GDM1 (cell line): ENCODE data around the gene DCTD.
A peak's percentile ranks its signal among the peaks of the same experiment; 100 is the strongest.

Experiments used
- DNase-seq: peaks from one replicate; lab custom pipeline; 2025; lab: John Stamatoyannopoulos, UW

DCTD gene

GRCh38 chr4:182917182-182918043 is at the start of gene DCTD:
Gene DCTD, minus strand, starts transcription at chr4:182917386. Its CDS starts 1,818 bp downstream, at chr4:182915568.
- DNase-seq = peak; percentile 72

- DNase-seq = no peak
Measured at GRCh38 chr4:182960746-182961145, 43.6 kb upstream of the DCTD start.

- no peak for DNase-seq
Measured at GRCh38 chr4:182960228-182960627, 43.0 kb upstream of the DCTD start.

DNA sequence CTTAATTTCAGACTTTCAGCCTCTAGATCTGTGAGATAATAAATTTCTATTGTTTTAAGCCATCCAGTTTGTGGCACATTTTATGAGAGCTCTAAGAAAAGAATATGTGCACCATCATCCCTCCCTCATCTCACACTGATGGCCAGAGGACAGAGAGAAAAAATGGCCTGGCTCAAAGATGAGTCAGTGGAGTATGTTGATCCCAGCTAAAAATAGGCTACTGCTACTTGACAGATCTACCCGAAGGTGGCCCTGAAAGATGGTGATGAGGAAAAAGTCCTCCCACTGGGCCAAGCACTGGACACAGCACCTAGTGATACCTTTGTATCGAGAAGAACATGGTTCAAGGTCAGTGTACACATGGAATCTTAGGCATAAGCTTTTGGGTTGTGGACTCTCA is 38.2 kb upstream of the DCTD start:
- DNase-seq = no peak

DNA sequence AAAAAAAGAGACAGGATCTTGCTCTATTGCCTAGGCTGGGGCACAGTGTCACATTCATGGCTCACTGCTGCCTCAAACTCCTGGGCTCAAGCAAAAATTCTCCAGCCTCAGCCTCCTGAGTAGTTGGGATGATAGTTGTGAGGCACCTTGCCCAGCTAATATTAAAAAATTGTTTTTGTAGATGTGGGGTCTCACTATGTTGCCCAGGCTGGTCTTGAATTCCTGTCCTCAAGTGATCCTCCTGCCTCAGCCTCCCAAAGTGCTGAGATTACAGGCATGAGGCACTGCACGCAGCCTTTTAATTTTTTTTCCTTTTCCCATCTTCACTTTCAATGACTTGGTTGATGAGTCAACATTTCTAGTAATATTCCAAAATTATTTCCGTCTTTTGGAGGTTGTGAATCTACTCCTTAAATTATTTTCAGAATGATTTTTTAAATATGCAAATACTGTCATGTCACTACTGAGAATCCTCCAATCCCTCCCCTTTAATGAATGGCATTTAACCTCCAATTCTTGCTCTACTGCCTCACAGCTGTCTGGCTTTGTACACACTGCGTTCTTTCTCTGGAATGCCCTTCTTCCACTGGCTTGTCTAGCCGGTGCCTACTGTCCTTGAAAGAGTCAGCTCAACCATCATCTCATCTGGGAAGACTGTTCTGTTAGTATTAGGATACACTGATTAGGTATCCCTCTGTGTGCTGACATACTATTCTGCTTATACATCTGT is 27.5 kb upstream of the DCTD start:
- no peak for DNase-seq

- no peak for DNase-seq
Measured at GRCh38 chr4:182939680-182940079, 22.5 kb upstream of the DCTD start.

- peak; percentile 57 for DNase-seq
Measured at GRCh38 chr4:182938205-182938645, 21.0 kb upstream of the DCTD start.

DNA sequence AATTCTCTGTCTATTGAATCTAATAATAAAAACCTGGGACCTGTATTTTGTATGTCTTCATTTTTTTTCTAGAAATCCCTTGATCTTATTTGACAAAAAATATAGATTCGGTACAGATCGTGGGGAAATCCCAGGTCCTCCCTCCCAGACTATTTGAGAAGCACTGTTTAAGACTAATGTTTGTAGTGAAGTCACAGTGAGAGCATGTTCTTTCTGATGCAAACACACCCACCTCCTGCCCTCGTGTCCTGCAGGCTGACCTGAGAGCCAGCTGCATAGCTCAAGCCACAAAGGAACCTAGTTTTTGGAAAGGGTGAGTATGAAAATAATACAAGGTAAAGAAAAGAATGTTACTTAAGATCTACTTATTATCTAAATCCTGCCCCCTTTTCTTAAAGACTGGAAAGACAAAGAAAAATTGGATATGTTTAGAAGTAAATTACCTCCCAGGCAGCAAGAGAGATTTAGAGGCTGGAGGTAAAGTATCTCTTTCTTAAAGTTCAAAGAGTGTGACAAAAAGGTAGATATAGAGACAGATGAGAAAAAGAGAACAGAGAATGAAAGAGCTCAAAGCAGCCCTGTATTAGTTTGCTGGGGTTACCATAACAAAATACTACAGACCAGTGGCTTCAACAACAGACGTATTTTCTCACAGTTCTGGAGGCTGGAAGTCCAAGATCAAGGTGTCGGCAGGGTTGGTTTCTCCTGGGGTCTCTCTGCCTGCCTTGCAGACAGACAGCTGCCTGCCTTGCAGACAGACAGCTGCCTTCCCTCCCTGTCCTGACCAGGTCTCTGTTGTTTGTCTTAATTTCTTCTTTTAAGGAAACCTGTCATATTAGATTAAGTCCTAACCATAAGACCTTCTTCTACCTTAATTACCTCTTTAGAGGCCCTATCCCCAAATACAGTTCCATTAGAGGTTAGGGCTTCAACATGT is 20.4 kb upstream of the DCTD start:
- no peak for DNase-seq

- no peak for DNase-seq
Measured at GRCh38 chr4:182932651-182933050, 15.5 kb upstream of the DCTD start.

GRCh38 chr4:182931691-182932345 is 14.6 kb upstream of the DCTD start:
- no peak for DNase-seq

GRCh38 chr4:182930889-182931288 is 13.7 kb upstream of the DCTD start:
- DNase-seq = no peak

- DNase-seq = no peak
Measured at GRCh38 chr4:182929296-182929695, 12.1 kb upstream of the DCTD start.

- DNase-seq = no peak
Measured at GRCh38 chr4:182928061-182928460, 10.9 kb upstream of the DCTD start.

- DNase-seq = no peak
Measured at GRCh38 chr4:182927505-182927904, 10.3 kb upstream of the DCTD start.

- DNase-seq = no peak
Measured at GRCh38 chr4:182925855-182926254, 8.7 kb upstream of the DCTD start.

GRCh38 chr4:182925298-182925757 is 8.1 kb upstream of the DCTD start:
- DNase-seq = peak; percentile 69

DNA sequence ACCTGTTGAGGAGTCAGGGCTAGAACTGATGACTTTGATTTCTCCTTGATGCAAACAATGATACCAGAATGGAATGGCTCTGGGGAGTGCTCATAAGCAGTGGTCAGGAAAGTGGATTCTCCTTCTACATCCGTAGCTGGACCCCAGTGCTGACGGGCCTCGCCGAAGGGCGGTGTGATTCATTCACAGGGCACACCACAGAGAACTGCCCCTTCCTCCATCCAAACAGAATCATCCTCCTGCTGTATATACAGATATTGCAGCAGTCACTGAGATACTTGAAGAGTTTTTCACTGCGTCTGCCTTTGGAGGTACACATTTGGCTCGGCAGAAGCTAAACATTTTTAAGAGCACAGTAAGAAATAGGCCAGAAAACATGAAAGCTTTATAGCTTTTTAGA is 7.3 kb upstream of the DCTD start:
- no peak for DNase-seq

DNA sequence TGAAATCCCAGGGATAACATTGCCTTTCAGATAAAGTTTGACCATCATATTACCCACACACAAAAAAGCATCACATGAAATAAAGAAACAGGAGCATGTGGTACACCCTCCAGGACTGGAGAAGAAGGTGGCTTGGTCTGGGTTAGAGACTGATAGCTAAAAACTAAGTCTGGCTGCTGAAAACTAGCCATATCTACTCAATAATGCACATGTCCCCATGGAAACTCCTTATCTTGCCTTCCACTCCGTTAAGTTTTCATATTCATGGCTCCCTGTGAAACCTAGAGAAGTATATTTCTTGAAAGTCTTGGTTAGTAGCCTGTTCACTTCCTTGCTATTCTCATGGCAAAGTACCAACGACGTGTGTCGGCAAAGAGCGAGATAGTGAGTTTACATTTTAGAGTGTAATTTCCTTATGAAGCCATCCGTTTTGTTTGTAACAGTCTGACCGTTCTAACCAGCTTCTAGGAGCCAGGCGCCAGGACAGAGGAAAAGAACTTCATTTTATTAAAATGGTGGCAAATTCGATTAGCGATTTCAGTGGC is 6.7 kb upstream of the DCTD start:
- DNase-seq = no peak

GRCh38 chr4:182923366-182923765 is 6.2 kb upstream of the DCTD start:
- no peak for DNase-seq

DNA sequence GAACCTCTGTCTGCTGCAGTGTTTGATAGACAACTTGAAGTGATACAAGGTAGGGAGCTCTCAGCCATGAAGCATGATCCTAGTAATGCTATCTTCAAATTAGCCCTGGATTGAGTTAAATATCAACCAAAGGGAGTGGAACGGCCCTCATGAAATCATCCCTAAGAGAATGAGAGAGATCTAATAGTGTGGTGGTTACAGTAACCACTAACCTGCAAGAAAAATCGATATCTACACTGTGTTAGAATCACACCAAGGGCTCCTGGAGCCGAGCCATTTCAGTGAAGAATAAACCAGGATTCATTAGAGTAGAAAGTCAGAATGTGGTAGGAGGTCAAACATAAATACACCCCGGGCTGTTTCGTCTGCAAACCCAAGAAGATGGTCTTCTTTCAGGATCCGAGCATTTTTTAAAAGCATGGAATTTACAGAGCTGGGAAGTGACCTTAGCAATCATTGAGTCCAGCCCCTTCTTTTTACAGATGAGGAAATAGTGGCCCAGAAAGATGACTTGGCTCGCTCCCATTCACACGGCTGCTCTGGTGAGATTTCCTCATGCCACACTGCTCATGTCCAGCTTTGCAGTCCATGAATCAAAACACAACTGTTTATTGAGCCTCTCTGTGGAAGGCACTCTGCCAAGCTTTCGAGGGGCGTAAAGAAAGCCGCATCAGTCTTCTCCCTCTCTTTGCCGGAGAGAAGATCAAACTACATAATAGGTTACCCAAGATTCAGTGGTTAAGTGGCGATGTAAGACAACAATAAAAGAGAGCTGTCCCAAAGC is 5.5 kb upstream of the DCTD start:
- no peak for DNase-seq
